MM.1S (cell line): ENCODE data around the gene FGF5.

Experiments used
- EZH2 ChIP-seq: fragments of 300-600 bp; sonication (generic); optimal IDR thresholded peaks from 2 replicates; pipeline ENCODE3; 2017; ENCODE audit warnings: low read depth, mild to moderate bottlenecking, antibody characterized with exemption, low read length, mixed read lengths
- TF ChIP-seq, protein P1 (sequence below): fragments of 300-600 bp; sonication (generic); IDR thresholded peaks from 2 replicates; pipeline ENCODE4 v1.5.1; 2016; ENCODE audit warnings: antibody characterized with exemption, low read length, mixed read lengths

DNA sequence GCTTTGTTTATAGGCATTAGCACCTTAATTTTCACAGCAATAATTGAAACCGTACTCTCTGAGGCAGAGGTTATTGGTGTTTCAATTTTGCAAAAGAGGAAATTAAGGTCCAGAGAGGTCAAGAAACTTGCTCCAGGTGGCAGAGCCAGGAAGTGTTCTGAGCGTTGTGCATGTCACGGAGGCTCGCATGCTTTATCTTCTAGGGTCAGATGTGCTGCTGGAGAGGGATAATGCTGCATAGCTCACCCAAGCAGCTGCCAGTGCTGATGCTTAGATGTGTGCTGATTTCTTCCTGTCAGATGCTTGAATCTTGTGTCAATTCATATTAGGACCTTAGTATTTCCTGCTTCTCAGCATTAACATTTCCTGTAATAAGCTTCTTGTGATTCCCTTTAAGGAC, 13.0 kb upstream of the FGF5 start:
- TF ChIP-seq, protein P1, sequence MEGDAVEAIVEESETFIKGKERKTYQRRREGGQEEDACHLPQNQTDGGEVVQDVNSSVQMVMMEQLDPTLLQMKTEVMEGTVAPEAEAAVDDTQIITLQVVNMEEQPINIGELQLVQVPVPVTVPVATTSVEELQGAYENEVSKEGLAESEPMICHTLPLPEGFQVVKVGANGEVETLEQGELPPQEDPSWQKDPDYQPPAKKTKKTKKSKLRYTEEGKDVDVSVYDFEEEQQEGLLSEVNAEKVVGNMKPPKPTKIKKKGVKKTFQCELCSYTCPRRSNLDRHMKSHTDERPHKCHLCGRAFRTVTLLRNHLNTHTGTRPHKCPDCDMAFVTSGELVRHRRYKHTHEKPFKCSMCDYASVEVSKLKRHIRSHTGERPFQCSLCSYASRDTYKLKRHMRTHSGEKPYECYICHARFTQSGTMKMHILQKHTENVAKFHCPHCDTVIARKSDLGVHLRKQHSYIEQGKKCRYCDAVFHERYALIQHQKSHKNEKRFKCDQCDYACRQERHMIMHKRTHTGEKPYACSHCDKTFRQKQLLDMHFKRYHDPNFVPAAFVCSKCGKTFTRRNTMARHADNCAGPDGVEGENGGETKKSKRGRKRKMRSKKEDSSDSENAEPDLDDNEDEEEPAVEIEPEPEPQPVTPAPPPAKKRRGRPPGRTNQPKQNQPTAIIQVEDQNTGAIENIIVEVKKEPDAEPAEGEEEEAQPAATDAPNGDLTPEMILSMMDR: no peak
- TF ChIP-seq EZH2: no peak
